Lung microvascular endothelial cell (primary cell): Measurements from ENCODE around the gene THAP11. TPM values are rescaled to one million over a fixed set of nuclear protein-coding genes. Genes with fewer than 3 reads are reported as not detected.

Source experiments
- DNase-seq, 2 donors: peaks; one replicate each; pipeline versions ENCODE4 v3.0.0 to v3.0.0-alpha.2; 2010; ENCODE audit warnings: low read depth in 2 of 2
- total RNA-seq: library from RNA; depleted of rRNA; stranded (reverse); fragments of >200 nt; gene quantifications from 2 replicates; pipeline ENCODE4 v1.2.1, GENCODE V29; 2014

Gene THAP11
- total RNA-seq: 25.7 and 39.1 TPM in 2 replicates

DNA sequence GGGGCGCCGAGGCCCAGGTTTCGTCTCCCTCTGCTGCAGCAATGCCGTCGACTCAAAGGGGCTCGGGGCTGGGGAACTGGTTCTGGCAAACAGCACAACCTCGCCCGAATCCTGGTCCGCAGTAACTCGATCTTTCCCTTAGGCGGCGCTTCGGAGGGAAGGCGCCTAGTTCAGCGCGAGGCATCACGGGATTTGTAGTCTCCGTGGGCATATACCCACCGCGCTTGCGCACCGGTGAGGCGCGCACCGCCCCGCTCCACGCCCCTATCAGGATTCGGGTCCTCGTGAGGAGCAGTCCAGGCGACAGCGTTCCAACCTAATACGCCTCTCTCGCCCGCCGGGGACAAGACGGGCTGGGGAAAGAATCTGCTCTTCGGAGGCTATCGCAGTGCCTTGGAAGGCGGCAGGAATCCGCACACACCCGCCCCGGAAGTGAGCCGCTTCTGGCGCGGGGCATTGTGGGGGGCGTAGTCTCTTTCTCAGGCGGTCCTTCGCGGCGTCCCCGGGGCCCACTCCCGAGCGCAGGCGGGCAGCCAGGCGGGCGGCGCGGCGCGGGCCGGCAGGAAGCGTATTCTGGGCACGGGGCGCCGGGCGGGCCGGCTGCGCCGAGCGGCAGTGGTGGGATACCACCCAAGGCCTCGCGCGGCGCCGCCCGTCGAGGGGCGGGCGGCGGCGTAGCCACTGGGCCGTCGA is at the start of gene THAP11:
Gene THAP11 (plus strand): TSS at position 505 of the 693 bp plus-strand sequence. CDS start 235 bp downstream, outside the sequence.
- peak; percentile 96 to 97 for DNase-seq

DNA sequence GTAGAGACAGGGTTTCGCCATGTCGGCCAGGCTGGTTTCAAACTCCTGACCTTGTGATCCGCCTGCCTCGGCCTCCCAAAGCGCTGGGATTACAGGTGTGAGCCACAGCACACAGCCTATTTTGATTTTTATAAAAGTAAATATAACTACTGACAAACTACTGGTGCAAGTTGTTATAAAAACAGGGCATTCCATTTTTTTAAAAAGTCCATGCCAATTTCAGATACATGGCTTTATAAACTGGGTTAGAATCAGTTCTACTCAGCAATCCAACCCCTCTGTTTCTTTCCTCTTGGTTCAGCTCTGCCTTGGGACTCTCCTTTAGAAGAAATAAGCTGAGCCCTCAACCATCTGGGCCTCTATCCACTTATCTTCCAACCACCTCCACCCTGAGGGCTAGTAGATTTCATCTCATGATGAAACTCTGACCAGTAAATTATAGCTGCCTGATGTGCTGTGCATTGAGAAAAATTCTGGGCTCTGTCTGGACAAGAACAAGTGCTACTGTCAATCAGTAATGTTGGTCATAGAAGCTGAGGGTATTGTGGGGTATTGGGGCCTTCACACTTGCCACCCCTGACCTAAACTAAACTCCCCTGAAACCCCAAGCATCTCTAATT is 45.9 kb upstream of the THAP11 start:
- no peak for DNase-seq

DNA sequence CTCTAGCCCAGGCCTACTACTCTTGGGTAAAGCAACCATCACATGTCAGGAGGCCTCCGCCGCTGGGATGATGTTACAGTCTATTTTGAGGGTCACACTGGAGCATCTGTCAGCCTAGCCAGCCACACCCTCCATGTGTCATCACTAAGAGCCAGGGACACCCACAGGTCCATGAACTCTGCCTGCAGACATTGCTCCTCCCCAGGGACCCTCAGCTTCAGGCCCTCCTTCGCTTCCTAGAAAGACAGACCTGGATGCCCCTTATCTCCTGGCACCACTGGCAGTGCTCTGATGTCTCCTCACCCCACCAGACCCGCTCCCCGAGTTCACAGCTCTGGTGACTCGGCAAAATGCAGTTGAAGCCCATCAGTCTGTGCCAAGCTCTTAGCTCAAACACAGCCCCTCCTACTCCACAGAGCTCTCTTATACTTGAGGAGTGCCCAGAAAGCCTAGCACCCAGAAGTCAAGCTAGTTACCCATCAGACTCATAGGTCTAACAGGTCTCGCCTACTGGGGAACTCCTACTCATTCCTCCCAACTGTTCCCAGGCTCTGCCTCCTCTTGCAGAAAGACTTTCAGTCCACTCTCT is 41.7 kb upstream of the THAP11 start:
- no peak for DNase-seq

DNA sequence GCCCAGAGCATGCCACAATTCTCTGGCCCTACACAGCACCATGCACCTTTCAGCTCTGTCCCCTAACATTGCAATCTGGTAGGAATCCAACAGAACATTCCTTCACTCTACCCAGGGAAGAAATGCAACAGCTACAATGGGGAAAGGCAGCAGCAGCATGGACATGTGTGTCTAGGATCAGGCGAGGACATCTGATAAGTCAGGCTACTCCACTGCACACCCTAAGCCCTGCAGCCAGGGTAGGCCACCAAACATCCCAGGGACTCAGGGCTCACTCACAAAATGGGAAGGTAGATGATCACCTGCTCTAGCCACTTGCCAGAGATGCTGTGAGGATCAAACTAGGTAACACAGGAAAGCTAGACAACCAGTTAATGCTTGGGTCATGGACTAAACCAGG is 40.9 kb upstream of the THAP11 start:
- no peak for DNase-seq

DNA sequence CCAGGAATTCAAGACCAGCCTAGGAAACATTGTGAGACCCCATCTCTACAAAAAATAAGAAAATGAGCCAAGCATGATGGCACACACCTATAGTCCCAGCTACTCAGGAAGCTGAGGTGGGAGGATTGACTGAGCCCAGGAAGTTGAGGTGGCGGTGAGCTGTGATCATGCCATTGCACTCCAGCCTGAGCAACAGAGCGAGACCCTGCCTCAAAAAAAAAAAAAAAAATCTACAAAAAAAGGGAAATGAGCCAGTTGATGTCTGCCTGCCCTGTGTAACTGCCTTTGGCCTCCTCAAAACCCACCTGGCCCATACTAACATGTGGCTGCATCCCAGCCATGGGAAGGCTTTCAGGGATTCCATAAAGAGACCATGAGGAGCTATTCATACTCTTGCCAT is 40.2 kb upstream of the THAP11 start:
- no peak for DNase-seq

DNA sequence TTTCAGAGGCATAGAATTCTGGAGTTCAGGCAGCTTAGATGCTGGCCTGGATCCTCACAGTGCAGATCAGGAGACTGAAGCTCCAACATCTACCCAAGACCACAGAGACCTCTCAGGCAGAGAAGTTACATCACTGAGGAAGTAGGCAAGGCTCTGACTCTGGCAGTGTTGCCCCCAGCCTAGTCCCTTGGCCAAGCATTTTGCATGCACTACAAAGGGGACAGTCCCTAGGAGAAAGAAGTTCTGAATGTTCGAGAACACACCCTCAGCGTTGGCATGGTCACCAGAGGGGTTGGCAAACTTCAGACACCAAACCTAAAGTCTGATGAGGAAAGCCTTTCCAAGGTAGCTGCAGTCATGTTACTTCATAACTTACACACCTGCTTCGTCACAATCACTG is 38.2 kb upstream of the THAP11 start:
- no peak for DNase-seq

DNA sequence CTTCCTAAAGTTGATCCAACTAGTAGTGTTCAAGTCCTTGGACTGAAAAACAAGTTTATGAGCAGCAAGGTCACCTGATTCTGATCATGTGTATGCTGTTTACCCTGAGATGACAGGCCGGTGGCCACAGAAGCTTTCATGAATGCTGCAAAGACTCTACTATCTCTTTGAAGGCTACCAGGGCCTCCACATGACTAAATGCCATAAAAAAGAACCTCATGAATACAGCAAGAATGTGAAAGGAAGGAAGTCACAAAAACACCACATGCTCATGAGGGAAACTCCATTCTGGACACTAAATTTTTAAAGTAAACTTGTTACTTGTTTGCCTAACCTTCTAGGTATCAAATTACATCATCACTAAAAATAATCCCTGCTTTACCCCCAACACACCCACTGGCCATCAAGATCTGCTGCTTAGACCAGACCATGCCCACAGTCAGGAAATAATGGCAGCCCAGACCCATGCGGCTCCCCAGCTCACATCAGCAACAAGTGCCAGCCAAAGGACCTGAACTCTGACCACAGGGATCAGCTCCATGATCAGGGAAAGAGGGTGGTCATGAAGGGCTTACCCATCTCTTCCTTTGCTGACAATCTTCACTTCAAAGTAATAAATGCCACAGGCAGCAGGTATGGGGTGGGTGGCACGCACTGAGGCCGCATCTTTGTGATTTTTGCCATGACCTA is 37.1 kb upstream of the THAP11 start:
- DNase-seq: peak; percentile 13 to 48

DNA sequence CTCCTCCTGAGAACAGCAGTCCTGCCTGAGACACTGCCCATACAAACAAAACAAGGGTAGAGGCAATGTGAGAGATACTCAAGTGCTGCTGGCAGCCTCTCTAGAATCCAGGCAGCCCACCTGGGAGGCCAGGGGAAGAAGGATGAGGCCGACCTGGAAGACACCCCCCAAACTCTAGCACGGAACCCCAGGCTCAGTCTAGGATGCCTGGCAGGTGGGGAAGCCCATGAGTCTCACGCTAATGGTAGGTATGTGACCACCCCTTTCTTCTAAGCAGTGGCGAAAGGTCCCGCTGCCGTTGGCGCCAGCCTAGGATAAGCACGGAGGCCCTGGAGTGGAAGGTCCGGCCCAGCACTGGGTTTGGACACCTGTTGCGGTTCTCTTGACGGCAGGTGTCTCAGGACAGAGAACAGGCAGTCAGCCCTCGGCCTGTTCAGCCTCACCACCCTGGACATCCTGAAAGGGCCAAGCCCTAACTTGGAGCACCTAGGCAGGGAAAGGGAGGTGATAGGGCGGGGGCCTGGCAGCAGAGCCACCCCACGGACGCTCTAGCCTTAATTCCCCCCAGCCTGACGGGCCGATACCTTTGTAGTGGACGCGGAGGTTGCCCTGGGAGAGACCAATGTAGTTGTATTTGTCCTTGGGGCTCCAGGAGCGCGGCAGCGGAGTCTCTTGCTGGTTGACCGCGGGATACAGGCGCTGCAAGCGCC is 36.2 kb upstream of the THAP11 start:
- no peak for DNase-seq

DNA sequence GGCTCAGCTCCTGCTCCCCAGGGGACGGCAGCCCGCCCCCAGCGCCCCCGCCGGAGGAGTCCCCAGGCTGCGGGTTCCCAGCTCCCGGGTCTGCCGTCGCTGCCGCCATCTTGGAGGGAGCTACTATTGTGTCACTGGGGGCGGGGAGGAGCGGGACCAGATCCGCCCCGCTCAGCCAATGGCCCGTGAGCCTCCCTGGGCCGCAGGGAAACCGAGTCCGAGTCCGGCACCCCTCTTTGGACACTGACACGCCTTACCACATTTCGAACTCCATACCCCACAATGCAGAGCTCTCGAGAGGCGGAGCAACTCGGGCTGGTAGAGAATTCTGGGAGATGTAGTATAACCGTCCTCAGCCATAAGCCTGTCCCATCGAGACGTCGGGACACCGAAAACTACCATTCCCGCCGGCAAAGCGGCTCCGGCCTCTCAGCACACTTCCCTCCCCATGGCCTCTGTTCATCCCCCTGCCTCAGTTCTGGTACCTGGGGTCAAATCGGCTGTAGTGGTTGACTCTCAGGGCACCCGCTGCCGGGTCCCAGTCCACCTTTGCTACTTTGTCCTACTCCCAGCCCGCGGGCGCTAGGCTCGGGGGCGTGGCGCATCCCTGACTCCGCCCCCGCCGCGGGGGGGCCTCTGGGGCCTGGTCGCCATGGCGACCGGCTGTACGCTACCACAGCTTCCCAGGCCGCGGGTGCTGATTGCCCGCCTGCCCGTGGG is 35.5 kb upstream of the THAP11 start, which contains the start of the genes RANBP10 and TSNAXIP1:
Gene RANBP10 (minus strand): TSS at position 133 of the 720 bp plus-strand sequence. CDS start 24 bp downstream, at position 109.
Gene TSNAXIP1 (plus strand): TSS at position 462 of the 720 bp plus-strand sequence. CDS start 261 bp downstream, outside the sequence.
- peak; percentile 99 for DNase-seq

DNA sequence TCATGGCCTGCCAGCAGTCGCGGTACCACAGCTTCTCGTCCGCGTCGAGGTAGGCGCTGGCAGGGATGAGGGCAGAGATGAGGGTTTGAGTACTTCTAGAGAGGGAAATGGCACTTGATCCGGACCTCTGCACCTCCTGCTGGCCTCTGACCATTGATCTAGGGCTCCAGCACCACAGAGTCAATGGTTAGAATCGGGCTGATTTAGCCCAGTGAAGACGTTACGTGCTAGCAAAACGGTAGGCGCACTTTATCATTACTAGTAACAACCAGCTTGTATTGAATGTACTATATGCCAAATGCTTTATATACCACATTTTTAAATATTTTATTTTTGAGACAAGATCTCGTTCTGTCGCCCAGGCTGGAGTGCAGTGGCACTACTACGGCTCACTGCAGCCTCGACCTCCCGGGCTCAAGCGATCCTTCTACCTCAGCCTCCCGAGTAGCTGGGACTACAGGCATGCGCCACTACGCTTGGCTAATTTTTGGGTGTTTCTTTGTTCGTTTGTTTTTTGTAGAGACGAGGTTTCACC is 34.9 kb upstream of the THAP11 start:
- DNase-seq: no peak

DNA sequence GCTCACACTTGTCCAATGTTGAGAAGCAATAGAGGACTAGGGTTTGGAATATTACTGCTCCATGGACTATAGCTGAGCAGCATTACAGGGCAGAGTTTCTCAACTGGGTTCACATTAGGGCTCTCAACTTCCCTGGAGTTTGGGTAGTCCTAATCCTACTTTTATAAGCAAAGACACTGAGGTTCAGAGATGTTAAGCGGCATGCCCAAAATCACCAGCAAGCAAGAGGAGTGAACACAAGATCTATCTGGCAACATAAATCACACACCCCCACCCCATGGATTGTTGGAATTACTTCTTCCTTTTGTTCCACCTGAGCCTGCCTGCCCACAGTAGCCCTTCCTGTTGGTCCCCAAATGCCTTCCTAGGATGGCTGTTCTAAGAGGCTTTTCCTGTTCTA is 30.2 kb upstream of the THAP11 start:
- DNase-seq: no peak

DNA sequence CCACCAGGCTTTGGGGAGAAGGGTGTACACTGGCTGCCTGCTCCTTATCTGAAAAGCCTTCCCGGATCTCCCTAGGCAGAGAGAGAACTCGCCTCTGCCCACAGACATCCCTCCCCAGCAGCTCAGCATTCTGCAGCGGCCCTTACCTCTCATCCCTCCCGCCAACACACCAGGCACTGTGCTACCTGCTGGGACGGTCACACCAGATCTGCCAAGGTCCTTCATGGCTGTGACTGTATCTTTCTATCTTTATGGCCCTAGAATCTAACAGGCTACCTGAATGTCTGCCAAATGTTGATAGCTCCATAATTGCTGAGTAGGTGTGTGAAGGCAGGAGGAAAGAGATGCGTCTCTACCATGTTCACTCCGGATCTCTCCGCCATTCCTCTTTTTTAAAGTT is 27.6 kb upstream of the THAP11 start:
- DNase-seq: no peak

DNA sequence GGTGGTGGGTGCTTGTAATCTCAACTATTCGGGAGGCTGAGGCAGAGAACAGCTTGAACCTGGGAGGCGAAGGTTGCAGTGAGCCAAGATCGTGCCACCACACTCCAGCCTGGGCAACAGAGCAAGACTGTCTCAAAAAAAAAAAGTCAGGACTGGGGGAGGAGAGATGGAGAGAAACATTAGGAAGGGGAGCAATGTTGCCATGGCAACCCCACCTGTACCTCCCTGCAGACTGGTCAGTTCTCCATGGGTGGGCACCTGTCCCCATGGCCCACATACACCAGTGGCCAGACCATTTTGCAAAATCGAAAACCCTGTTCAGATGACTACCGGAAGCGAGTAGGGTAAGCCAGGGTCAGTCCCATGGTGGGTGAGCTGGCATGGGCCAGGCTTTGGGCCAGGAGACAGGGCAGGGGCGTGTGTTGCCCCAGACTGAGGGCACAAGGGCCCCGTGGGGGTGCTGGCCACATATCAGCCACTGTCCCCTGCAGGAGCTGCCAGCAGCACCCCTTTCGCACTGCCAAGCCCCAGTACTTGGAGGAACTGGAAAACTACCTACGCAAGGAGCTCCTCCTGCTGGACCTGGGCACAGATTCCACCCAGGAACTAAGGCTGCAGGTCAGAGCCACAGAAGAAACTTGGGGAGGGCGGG is 21.4 kb upstream of the THAP11 start:
- DNase-seq: no peak

DNA sequence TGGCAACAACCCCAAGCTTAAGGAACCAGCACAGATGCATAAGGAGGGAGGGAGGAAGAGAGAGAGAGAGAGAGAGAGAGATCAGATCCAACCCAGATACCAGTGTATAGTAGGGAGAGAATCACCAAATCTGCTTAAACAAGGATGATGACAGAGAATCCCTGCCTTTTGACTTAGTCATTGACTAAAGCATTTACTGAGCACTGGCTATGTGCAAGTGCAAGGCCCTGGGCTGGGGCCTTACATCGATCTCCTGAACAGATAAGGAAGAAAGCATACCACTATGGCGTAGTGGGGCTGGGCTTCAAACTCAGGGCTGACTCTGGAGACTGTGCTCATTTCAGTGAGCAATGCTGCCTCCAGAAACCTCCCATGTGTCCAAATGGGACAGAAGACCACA is 19.6 kb upstream of the THAP11 start:
- DNase-seq: no peak

DNA sequence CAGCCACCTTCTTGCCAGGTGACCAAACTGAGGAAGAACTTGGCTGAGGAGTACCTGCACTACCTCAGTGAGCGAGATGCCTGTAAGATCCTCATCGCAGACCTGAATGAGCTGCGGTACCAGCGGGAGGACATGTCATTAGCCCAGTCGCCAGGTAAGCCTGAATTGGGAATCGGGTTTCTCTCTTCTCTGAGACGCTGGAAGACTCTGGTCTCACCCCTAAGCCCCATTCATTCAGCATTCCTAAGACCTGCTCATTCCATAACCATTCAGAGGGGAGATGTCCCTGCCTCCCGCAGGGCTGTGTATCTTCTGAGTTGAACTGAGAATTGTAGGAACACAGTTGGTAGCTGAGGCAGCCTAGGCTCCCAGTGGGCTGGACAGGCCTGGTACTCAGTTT is 17.0 kb upstream of the THAP11 start:
- DNase-seq: no peak

DNA sequence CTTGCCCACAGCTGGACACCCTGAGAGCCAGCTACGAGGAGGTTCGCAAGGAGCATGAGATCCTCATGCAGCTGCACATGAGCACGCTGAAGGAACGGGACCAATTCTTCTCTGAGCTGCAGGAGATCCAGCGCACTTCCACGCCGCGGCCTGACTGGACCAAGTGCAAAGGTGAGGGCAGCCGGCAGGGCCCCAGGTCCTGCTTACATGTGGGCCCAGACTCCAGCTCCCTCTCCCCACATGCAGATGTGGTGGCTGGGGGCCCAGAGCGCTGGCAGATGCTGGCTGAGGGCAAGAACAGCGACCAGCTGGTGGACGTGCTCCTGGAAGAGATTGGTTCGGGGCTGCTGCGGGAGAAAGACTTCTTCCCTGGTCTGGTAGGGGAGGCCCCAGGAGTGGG is 16.2 kb upstream of the THAP11 start:
- DNase-seq: no peak

DNA sequence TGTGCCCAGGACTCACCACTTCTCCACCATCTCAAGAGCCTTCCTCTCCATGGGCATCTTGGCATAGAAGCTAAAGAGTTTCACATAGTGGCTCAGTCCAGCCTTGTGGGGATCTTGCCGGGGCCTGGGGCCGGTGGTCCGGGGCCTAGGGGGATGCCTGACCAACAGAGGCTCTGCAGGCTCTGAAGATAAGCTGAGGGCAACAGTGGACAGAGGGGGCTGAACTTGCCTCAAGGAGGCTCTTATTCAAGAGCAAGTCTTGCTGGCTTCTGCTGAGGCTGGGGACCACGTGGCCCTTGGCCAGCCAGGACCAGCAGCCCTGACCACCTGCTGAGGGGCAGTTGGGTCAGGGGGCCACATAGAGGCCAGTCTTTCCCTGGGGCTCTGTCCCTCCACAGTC is 13.5 kb upstream of the THAP11 start:
- DNase-seq: no peak

DNA sequence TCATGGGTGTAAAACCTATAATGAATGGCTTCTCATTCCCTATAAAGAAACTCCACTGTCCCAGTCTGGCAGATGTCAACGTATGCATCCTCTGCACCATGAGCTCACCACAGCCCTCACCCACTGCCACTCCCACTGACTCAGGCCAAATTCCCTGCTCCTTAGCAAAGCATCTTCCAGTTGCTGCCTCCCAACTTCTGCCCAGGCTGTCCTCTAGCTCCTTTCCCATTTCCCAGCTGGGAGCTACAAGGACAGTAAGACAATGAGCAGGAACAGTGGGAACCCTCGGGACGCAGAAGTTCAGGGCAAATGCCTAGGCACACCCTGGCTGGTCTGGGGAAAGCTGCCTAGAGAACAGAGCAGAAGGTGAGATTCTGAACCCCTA is 9.1 kb upstream of the THAP11 start:
- peak; percentile 16 to 59 for DNase-seq

DNA sequence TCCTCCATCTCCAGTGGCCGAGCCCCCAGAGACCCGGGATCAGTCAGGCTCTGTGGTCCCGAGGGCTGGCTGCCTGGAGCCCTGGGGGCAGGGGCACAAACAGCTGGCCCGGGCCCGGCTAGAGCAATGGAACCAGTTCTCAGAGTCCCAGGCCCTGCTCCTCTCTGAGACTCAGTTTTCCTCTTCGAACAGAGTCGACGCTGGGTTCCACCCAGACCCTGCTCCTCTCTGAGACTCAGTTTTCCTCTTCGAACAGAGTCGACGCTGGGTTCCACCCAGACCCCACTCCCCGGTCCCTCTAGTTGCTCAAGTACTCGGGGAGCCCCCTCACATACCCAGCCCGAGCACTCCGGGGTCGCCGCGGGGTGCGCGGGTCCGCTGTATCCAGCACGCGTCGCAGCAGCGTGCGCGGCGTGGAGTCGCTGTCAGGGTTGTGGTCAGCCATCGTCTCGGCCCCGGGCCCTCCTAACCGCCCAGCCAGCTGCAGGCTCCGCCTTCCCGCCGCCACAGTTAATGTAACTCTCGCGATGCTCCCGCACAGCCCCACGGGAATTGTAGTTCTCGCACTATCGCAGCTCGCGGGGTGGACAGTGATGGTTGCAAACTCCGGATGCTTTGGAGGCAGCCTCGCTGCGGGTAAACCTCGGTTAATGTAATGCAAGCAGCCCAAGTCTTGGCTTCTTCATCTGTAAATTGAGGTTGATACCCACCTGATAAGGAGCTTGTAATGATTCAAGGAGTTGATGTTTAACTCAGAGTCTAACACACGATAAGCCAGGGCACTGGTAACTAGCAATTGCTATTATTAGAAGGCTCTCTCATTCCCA is 8.5 kb upstream of the THAP11 start:
- peak; percentile 89 to 92 for DNase-seq
